ENCODE data around the gene DPH1. TPM values are rescaled to one million over a fixed set of nuclear protein-coding genes. Genes with fewer than 3 reads are reported as not detected.

DPH1 gene
- total RNA-seq, 4 donors from 2014 or later = 36.8 to 53.1 (median 37.6) TPM

- no peak for ATAC-seq (ENCODE audit: low FRiP score)
- DNase-seq (ENCODE audit: low spot score) = no peak
- no peak for TF ChIP-seq CTCF (IDR thresholded peaks at IDR 0.05)
Observed at GRCh38 chr17:2084036-2084765, 54.2 kb downstream of the DPH1 start.

GRCh38 chr17:2084766-2085647 is 55.1 kb downstream of the DPH1 start:
- TF ChIP-seq CTCF (IDR thresholded peaks at IDR 0.05) = no peak
- DNase-seq (ENCODE audit: low spot score) (no peak), ATAC-seq (ENCODE audit: low FRiP score) (no peak)

- TF ChIP-seq CTCF (IDR thresholded peaks at IDR 0.05) = no peak
- ATAC-seq (ENCODE audit: low FRiP score) (no peak), DNase-seq (ENCODE audit: low spot score) (no peak)
Observed at GRCh38 chr17:2085648-2085949, 55.6 kb downstream of the DPH1 start.

GRCh38 chr17:2086306-2086705 is 56.4 kb downstream of the DPH1 start:
- no peak for DNase-seq (ENCODE audit: low spot score)
- ATAC-seq (ENCODE audit: low FRiP score) = no peak

GRCh38 chr17:2087597-2088211 is 57.8 kb downstream of the DPH1 start:
- DNase-seq (ENCODE audit: low spot score) (no peak), ATAC-seq (ENCODE audit: low FRiP score) (no peak)
- no peak for TF ChIP-seq CTCF (IDR thresholded peaks at IDR 0.05)

More at GRCh38 chr17:2086306-2086705, 56.4 kb downstream of the DPH1 start:
- TF ChIP-seq CTCF (IDR thresholded peaks at IDR 0.05) = no peak

- no peak for DNase-seq (ENCODE audit: low spot score)
Observed at GRCh38 chr17:2089021-2089422, 59.1 kb downstream of the DPH1 start.

More at GRCh38 chr17:2089021-2089422, 59.1 kb downstream of the DPH1 start:
- TF ChIP-seq CTCF (IDR thresholded peaks at IDR 0.05) = no peak
- ATAC-seq (ENCODE audit: low FRiP score) = no peak

Data from omental fat pad (tissue), 4 donors.